NAMALWA (cell line): Measurements from ENCODE around the gene TBC1D26.
A peak's percentile ranks its signal among the peaks of the same experiment; 100 is the strongest.
"Not testable (repeated sequence)": the region's sequence is repeated elsewhere in the genome, so short reads cannot be mapped to it uniquely, and the experiment has no call there.

Experiments used
- DNase-seq: peaks from one replicate; pipeline ENCODE4 v3.0.0-alpha.2; 2015; ENCODE audit warnings: low spot score

The TBC1D26 gene

DNA sequence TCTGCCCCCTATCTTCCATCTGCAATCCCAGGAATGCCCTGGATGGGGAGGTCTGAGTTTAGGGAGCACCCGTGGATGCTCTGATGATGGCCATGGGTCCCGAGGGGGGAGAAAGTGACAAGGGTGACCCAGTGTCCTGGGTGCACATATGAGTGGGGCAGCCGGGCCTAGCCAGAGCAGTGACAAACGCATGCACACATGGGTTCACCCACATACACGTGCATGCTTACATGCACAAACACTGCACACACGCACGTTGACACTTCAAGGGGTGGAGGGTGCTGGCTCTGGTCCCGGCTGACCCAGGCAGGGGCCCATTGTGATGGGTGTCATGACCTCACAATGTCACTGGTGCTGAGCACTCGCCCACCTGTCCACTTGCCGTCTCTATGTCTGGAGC is at the start of gene TBC1D26:
TSS of gene TBC1D26 (plus strand) at position 384 of the 400 bp plus-strand sequence. CDS start 3,066 bp downstream, outside the sequence.
- DNase-seq: not testable (repeated sequence)

DNA sequence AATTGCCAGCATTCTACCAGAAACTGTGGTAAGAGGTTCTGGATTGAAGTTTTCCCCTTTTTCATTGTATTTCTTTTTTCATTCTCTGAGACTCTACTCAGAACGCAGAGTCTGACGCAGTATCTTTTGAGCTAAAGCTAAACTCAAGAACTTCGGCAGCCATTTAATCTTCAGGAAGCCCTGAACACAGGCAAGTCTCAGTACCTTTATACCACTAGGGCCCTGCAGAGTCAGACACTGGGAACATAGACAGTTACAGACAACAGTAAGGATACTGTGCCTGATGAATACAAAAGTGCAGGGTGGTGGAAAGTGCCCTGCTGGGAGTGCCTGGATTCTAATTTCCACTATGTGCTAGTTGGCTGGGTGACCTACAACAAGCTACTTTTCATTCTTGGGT is 48.9 kb upstream of the TBC1D26 start:
- not testable (repeated sequence) for DNase-seq

DNA sequence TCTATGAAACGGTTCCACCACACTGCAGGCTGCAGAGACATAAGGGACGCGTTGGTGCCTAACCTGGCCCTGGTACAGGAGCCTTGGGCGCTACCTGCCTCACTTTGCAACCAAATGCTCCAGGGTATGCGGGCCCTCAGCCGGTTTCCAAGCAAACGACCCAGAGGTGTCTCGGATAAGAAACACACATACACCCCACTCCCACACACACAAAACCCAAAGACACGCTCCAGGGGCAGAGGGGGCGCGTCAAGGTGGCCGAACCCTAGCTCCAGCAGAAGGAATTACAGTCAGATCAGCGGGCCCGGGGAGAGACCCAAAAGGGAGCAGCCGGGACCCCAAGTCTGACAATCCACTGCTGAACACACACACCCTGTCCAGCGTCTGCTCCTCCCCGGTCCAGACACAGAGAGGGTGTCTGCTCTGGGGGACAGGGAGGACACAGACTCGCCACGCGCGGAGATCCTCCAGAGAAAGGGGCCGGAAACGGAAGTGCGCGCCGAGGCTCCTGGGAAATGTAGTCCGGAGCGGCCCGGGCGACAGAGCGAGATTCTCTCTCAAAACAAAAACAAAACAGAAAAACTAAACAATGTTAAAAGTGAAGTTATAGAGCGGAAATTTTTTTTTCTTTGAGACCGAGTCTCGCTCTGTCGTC is 48.1 kb upstream of the TBC1D26 start, which contains the start of gene TRIM16:
TSS of gene TRIM16 (minus strand) at position 488 of the 655 bp plus-strand sequence. CDS start 32,702 bp downstream, outside the sequence.
- peak; percentile 53 for DNase-seq

DNA sequence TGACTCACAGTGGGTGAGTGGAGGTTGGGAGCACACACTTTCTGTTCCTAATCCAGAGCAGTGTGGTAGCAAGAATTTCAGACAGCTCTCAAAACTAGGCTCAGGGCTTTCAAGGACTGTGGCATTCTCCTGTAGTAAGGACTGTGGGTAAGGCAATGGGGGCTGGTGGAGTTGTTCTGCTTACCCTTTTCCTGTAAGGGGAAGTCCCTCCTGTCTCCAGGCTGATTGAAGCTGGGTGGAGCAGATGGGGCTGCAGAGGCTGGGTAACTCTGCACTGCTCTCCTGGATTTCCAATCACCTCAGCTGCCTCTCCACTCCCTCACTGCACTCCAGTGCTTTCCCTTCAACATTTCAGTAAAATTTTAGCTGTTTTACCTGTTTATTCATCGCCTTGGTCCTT is 44.6 kb upstream of the TBC1D26 start:
- not testable (repeated sequence) for DNase-seq

DNA sequence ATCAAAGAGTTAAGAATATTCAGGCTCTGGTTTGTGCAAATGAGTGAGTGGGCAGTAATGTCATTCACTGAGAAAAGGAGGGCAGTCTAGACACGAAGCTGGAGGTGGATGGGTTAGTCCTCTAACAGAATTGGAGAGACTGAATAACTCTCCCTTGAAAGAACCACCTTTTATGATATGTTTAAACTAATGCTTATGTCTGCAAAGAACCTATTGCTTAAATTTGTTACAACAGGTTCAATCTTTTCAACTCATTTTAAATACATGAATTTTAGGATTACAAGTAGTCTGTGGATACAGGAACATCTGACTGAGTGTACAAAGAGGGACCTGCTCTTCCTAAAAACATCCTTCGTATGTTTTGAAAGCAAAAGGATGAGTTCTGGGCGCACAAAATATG is 33.1 kb upstream of the TBC1D26 start:
- DNase-seq: peak; percentile 2

DNA sequence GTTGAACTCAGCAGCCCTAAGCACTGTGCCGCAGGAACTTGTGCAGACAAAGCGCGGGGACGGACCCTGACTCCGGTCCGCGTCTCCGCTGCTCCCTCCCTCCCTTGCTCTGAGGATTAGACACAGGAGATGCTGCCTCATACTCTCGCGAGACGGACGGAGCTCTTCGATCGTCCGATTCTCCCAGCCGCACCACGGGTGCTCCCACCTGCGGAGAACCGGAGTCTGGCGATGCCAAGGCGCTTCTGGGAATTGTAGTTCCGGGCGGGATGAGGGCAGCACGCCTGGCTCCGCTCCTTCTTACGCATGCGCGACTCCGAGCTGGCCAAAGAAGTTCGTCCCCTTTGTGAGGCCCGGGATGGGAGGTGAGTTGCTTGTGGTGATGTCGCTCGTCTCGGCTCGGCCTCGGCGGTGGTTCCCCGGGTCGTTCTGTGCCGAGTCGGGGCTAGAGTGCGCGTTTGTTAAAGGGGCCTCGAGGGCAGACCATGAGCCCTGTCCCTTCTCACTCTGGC is 32.6 kb upstream of the TBC1D26 start, which contains the start of gene ZNF286A:
TSS of gene ZNF286A (plus strand) at position 340 of the 512 bp plus-strand sequence. CDS start 578 bp downstream, outside the sequence.
- peak; percentile 93 for DNase-seq

DNA sequence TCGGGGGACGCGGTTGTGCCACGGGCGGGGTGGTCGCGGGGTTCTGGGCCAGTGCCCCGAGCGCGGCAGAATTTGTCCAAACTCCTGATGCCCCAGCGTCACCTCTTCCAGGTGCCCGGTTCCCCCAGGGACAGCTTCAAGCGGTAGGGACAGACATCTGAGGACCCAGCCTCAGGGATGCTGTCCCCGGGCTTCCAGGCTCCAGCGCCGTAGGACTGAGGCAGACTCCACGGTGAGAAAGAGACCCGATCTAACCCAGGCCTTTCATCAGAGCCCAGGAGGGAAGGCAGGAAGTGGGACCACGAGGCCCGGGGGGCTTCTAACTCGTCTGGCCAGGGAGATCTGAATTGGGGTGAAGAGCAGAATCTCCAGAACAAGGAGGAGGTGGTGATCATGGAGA is 32.1 kb upstream of the TBC1D26 start:
- not testable (repeated sequence) for DNase-seq

DNA sequence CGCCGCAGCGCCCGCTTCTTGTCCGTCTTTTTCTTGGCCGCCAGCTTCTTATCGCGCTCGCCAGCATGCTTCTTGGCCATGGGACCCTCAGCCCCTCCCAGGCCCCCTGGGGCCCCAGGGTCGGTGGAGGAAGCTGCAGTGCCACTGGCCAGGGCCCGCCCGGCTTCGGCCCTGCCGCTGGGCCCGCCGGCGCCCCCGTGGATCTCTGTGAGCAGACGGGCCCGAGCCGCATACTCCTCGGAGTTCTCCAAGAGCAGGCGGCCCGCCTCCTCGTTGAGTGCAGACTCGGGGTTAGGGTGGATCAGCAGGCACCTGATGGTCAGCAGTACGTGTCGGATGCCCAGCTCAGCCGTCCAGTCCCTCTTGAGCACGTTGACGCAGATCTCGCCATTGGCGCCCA is 27.8 kb upstream of the TBC1D26 start:
- not testable (repeated sequence) for DNase-seq

DNA sequence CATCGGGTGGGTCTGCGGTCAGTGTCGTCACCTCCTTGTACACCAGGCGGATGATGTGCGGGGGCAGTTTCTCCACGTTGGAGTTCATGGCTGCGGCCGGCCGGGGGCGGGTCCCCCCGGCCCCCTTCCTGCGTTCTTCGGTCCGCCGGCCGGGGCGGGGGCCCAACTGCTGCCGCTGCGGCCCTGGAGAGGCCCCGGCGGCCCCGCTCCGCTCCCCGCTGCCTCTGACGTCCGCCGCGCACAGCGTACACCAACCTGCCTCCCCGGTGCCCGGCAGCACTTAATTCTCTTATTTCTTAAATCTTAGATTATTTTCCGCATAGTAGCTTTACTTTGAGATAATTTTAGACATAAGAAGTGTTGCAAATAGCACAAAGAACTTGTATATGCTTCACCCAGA is 27.3 kb upstream of the TBC1D26 start:
- not testable (repeated sequence) for DNase-seq

DNA sequence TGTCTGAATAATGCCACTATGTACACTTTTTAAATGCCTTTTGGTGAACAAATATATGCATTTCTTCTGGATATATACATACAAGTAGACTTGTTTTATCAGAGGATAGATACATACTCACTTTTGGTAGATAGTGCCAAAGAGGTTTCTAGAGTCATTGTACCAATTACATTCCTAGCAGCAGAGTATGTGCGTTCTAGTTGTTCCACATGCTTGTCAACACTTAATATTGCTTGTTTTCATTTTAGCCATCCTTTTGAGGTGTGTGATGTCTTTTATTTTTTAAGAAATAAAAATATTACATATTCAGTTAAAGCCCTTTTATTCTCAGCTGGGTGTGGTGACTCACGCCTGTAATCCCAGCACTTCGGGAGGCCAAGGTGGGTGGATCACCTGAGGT is 23.2 kb upstream of the TBC1D26 start:
- not testable (repeated sequence) for DNase-seq

DNA sequence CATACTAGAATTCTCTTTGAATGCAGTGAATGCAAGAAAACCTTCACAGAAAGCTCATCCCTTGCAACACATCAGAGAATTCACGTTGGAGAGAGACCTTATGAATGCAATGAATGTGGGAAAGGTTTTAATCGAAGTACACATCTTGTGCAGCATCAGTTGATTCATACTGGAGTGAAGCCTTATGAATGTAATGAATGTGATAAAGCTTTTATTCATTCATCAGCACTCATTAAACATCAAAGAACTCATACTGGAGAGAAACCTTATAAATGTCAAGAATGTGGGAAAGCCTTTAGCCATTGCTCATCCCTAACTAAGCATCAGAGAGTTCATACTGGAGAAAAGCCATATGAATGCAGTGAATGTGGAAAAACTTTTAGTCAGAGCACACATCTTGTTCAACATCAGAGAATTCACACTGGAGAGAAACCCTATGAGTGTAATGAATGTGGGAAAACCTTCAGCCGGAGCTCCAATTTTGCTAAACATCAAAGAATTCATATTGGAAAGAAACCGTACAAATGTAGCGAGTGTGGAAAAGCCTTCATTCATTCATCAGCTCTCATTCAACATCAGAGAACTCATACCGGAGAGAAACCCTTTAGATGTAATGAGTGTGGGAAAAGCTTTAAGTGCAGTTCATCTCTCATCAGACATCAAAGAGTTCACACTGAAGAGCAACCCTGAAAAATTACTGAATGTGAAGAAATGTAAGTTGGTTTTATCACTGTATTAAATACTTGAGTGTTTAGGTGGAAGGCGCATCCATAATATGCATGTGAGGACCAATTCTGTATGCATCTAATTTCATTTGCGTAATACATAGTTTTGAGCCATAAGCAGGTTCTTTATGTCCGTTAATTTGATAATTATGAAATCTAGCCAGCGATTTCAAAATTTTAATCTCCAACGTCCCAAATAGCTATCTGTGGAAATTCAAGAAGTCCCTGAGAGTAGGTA is 15.2 kb upstream of the TBC1D26 start:
- DNase-seq: not testable (repeated sequence)

DNA sequence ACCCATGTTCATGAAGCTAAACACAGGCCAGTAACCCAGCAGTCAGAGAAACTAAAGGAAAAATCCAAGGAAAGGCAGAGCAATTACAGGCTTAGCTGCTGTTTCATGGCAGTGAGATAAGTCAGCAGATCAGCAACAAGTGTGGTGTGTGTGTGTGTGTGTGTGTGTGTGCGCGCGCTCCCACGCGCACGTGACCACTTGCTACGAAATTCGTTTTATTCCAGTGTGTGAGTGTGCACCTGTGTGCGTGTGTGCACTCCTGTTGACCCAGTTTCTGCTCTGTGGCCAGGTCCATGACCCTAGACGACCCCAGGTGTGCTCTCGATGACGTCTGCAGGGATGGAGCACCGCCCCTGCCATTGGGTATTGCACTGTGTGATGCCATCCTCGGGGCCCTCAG is 1.5 kb upstream of the TBC1D26 start:
- DNase-seq: not testable (repeated sequence)

DNA sequence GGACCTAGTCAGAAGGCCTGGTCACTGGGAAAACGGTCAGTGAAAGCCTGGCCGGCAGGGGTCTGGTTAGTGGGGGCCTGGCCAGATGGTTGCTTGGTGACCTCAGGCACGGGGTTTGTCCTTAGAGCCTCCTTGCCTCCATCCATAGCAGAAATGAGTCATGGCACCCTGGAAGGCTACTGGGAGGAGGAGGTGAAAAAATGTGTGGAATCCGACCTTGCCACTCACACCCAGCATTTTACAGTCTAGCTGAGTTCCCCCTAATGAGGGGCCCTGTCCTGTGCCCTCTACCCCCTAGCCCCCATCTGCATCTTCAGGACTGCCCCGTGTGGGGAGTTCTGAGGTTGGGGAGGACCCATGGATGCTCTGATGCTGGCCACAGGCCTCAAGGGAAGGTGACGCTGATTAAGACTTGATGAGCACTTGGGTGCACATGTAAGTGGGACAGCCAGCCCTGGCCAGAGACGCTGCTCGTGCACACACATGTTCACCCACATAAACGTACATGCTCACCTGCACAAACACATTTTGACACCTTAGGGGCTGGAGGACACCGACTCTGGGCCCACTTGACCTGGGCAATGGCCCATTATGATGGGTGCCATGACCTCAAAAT is 1.2 kb downstream of the TBC1D26 start:
- DNase-seq: not testable (repeated sequence)

DNA sequence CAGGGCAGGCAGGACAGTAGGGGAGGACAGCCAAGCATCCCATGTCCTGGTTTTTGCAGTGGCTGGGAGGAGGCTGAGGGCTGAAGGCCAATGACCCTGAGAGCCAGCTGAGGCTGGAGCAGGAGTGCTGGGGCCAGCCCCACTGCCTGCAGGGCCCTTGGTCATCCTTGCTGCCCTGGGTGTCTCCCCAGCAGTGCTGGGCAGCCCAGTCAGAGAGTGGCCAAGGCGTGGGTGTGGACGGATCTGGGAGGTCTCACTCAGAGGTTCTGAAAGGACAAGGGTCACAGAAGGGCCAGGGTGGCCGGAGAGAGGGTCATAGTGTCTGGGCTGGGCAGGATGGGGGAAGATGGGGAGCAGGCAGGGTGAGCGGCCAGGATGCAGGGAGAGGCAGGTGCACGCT is 4.5 kb downstream of the TBC1D26 start:
- DNase-seq: not testable (repeated sequence)

DNA sequence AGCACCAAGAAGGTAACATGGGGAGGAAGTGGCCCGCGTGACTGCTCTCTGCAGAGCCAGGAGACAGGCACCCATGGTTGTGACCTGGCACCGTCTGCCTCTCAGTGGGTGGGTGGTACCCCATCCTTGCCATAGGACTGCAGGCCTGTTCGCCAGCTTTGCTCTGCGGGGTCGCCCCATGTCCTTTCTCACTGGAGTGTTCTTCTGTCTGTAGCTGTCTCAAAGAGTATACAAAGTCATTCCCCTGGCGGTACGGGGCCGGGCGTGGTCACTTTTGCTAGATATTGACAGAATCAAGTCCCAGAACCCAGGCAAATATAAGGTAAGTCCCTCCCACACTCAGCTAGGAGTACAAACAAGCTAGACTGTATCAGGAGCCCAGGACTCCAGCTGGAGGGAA is 6.0 kb downstream of the TBC1D26 start:
- DNase-seq: no peak

DNA sequence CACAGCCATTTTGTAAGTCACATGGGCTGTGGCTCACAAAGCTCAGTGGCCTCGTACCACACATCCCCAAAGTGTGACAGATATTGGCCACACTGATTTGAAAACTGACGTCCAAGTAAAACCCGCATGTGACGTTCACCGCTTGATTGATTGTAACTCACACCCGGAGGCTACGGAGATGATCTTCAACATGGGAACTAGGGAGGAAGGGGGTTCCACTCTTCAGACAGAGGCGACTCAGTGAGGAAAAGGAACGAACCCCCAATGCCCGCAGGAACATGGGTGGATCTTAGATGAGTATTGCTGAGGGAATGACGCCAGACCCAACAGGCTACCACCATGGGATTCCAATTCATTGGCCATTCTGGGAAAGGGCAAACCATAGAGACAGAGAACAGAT is 7.2 kb downstream of the TBC1D26 start:
- DNase-seq: not testable (repeated sequence)

DNA sequence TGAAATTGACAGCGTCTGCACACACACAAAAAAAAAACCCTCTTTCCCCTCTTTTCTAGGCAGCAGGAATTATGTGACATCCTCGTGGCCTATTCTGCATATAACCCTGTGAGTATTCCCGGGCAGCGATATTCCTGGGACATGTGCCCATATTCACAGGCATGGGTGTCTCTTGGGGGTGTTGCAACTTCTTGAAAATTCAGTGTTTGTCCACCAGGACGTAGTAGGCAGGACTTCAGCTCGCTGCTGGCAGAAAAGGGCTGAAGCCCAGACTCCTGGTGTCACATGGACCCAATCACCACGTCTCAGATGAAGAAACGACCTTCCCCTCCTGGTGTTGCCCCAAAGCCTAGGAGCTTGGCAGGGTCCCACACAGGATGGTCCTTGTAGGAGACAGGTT is 8.0 kb downstream of the TBC1D26 start:
- DNase-seq: not testable (repeated sequence)

DNA sequence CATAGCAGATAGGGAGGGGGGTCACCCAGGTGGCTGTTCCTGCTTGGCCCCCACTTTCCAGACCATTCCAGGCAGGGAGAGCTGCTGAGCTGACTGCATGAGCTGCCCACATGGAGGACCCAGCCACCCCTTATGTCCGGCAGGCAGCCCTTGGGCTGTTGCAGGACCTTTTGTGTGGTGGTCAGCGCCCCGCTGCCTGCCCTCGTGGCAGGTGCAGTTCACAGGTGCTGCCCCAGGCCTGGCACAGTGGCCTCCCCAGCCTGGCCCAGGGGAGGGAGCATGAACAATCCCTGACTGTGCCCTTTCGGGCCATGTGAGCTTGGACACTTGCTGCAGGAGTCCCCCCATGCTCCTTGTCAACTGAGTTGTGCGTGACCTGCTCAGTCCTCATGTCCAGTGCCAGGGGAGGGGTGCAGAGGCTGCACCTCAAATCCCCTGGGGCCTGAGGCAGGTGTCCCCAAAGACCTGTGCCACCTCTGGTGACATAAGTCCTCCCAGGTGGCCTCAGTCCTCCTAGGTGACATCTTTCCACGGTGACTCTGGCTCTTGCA is 8.6 kb downstream of the TBC1D26 start:
- no peak for DNase-seq

DNA sequence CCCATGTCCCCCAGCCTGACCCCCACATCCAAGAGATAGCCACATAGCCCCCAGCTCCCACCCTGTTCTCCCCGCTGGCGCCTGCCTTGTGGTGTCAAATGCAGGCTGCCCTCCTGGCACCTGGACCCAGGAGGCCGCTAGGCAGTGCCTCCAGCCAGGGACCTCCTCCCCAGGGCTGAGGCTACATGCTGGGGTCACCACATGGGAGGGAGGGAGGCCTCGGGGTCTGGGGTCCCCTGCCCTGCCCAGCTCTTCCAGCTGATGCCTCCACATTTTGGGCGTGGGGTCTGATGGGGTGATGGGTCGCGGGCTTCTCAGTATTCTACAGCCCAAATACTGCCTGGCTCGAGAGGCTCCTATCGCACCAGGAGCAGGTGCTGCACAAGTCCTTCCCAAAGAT is 9.5 kb downstream of the TBC1D26 start:
- DNase-seq: no peak

DNA sequence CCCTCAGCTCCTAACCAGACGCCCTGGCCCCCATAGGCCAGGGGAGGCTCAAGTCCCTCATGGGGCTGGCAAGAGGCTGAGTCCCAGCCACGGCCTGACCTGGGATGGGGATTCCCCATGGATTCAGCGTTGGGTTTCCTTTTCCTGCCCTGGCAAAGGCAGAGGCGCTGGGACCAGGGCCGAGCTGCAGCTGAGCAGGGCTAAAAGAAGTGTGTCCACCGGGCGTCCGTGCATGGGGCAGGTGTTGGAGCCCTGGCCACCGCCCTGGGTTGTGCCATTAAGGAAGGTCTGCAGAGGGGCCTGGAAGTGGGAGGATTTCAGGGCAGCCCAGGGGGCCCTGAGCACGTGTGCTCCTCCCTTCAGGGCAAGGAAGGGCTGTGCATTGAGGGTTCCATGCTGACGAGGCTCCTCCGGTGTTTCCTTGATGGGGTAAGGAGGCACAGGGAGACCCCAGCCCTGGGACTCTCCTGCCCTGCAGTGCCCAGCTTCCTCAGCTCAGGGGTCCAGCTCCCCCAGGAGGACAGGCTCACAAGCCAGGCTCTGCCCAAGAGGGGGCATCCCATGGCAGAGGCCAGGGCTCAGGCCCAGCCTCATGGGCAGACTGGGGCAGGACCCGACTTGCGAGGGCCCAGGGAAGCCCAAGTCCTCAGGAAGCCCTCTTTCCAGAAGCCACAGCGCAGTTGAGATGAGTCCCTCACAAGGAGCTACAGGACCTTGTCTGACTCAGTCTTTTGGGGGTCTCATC is 10.1 kb downstream of the TBC1D26 start:
- DNase-seq: no peak

DNA sequence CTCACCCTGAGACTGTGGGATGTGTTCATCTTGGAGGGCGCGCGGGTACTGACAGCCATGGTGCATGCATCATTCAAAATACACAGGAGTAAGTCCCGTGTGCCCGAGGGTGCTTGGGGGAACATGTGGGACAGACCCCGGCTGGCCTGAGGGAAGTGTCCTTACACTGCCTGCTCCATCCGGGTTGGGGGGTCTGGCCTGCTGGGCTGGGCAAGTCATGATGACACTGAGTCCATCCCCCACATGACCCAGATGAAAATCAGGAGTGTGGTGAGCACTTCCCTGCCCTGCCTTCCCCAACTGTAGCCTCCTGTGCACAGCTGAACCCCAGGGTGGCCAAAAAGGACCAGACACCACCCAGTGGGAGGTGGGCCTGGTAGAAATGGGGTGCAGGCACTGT is 10.8 kb downstream of the TBC1D26 start:
- no peak for DNase-seq
